ENCODE data around the gene EXOSC10. TPM values are rescaled to one million over a fixed set of nuclear protein-coding genes. Genes with fewer than 3 reads are reported as not detected.
"Not testable (repeated sequence)": the region's sequence is repeated elsewhere in the genome, so short reads cannot be mapped to it uniquely, and the experiment has no call there.

EXOSC10 gene
- polyA plus RNA-seq, 2 of the 4 experiments (the other 2 are of a cell fraction), result 45.4 to 76.9 TPM

- no peaks in the 10 kb centered on the region for H3K9me3 ChIP-seq
- TF ChIP-seq EP300 (IDR thresholded peaks at IDR 0.05), result no peak
- TF ChIP-seq ZSCAN20 (CRISPR knock-in tag; IDR thresholded peaks at IDR 0.05), result no peak
- TF ChIP-seq PHF8 (IDR thresholded peaks at IDR 0.05; ENCODE audit: borderline replicate concordance, low read depth), result no peak
- TF ChIP-seq, protein P1, sequence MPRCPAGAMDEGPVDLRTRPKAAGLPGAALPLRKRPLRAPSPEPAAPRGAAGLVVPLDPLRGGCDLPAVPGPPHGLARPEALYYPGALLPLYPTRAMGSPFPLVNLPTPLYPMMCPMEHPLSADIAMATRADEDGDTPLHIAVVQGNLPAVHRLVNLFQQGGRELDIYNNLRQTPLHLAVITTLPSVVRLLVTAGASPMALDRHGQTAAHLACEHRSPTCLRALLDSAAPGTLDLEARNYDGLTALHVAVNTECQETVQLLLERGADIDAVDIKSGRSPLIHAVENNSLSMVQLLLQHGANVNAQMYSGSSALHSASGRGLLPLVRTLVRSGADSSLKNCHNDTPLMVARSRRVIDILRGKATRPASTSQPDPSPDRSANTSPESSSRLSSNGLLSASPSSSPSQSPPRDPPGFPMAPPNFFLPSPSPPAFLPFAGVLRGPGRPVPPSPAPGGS (IDR thresholded peaks at IDR 0.05), result no peak
- no peak for TF ChIP-seq SREBF2 (IDR thresholded peaks at IDR 0.05)
- no peak for TF ChIP-seq HOXB5 (CRISPR knock-in tag; IDR thresholded peaks at IDR 0.05)
Measured at GRCh38 chr1:11051781-11052511, 47.7 kb downstream of the EXOSC10 start.

GRCh38 chr1:11051121-11051520 lies 48.5 kb downstream of the EXOSC10 start:
- H3K9me3 ChIP-seq; H3K4me3 ChIP-seq; H3K27ac ChIP-seq; H3K4me2 ChIP-seq; DNase-seq (ENCODE audit: low read depth in 1 of 2, low spot score in 1 of 2); ATAC-seq; POLR2A ChIA-PET; FAIRE-seq; H3K4me1 ChIP-seq: not testable (repeated sequence)
- WGBS (ENCODE audit: missing lambda C conversion rate), result 91% methylated on average over 10 of the region's 10 CpGs
- CTCF ChIA-PET, result interaction anchor here (2.6 kb wide), 1 partner anchor 14 kb away, joined by 11 read pairs; no protein-coding TSS in a partner anchor

More at GRCh38 chr1:11051781-11052511, 47.7 kb downstream of the EXOSC10 start:
- Histone ChIP-seq H3K4me2 (no peak overlapping the region), H3K4me1 (no peaks in the 10 kb centered on the region), H3K4me3 (no peak overlapping the region), H3K27ac (no peak overlapping the region)
- DNase-seq (ENCODE audit: low read depth in 1 of 2, low spot score in 1 of 2) (no peak), ATAC-seq (peak in 1 of 2 experiments; percentile 34; a peak in 3 of 6 replicates), FAIRE-seq (no peak)
- POLR2A ChIA-PET, result interaction anchor here (0.6 kb wide), 1 partner anchor 627 kb away, joined by 7 read pairs; no protein-coding TSS in a partner anchor
- CTCF ChIA-PET, result interaction anchor here (2.6 kb wide), 1 partner anchor 14 kb away, joined by 11 read pairs; no protein-coding TSS in a partner anchor
- 75% methylated on average over 19 of the region's 19 CpGs for WGBS (ENCODE audit: missing lambda C conversion rate)

GRCh38 chr1:11046625-11047365 lies 52.9 kb downstream of the EXOSC10 start, which contains the start of gene MASP2:
Gene MASP2 (minus strand): TSS chr1:11047239. CDS start chr1:11047207, 32 bp downstream.
- TF ChIP-seq SREBF2 (IDR thresholded peaks at IDR 0.05), result no peak
- TF ChIP-seq ELK1 (IDR thresholded peaks at IDR 0.05; ENCODE audit: low read depth, low read length), result no peak
- no peak for TF ChIP-seq KDM5A (IDR thresholded peaks at IDR 0.05)
- no peak for TF ChIP-seq MAFK (IDR thresholded peaks at IDR 0.05; ENCODE audit: partially characterized antibody)
- TF ChIP-seq CHD4 (IDR thresholded peaks at IDR 0.05; ENCODE audit: borderline replicate concordance), result no peak
- TF ChIP-seq, protein P2, sequence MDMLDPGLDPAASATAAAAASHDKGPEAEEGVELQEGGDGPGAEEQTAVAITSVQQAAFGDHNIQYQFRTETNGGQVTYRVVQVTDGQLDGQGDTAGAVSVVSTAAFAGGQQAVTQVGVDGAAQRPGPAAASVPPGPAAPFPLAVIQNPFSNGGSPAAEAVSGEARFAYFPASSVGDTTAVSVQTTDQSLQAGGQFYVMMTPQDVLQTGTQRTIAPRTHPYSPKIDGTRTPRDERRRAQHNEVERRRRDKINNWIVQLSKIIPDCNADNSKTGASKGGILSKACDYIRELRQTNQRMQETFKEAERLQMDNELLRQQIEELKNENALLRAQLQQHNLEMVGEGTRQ (IDR thresholded peaks at IDR 0.05), result no peak
- ChIA-PET POLR2A (no interaction called here), CTCF (interaction anchor here (5.6 kb wide), 1 partner anchor 10 kb away, joined by 59 read pairs; no protein-coding TSS in a partner anchor)
- H3K4me3 ChIP-seq, result no peak within 1 kb of the TSS
- no peak for ATAC-seq
- no peak within 1 kb of the TSS for H3K27ac ChIP-seq
- WGBS (ENCODE audit: missing lambda C conversion rate), result 92% methylated on average over 15 of the region's 28 CpGs
- H3K4me1 ChIP-seq, result no peaks in the 10 kb centered on the region
- no peak within 1 kb of the TSS for H3K4me2 ChIP-seq
- no peaks in the 10 kb centered on the region for H3K9me3 ChIP-seq
- FAIRE-seq, result no peak
- DNase-seq (ENCODE audit: low read depth in 1 of 2, low spot score in 1 of 2), result no peak

DNA sequence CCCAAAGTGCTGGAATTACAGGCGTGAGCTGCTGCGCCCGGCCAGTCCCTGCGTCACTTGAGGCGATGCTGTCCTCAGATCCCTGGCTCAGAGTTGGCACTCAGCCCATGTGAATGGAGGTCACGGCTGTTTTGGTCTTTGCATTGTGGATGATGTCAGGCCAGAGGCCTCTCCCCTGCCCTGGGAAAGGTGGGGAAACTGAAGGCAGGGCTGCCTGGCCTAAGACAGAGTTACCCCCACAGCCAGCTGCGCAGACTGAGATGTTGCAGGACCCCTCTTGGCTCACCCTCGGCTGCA lies 53.5 kb downstream of the EXOSC10 start:
- no peak overlapping the region for H3K4me3 ChIP-seq
- no peak for FAIRE-seq
- POLR2A ChIA-PET, result no interaction called here
- H3K9me3 ChIP-seq, result no peaks in the 10 kb centered on the region
- CTCF ChIA-PET, result interaction anchor here (1.1 to 5.6 kb wide), 2 partner anchors 9 to 11 kb away, joined by 3 to 59 read pairs; no protein-coding TSS in a partner anchor
- no peaks in the 10 kb centered on the region for H3K4me1 ChIP-seq
- no peak overlapping the region for H3K4me2 ChIP-seq
- 79% methylated on average over 2 of the region's 8 CpGs for WGBS (ENCODE audit: missing lambda C conversion rate)
- H3K27ac ChIP-seq, result no peak overlapping the region
- TF ChIP-seq ZC3H11A (IDR thresholded peaks at IDR 0.05), result no peak
- DNase-seq (ENCODE audit: low read depth in 1 of 2, low spot score in 1 of 2), result no peak
- no peak for ATAC-seq

All from A549 (cell line).